T1000 (cell line): ENCODE data around the gene ZCWPW1.

Experiments
- DNase-seq: peaks from one replicate; lab custom pipeline; 2025; ENCODE audit warnings: mixed read lengths; lab: John Stamatoyannopoulos, UW

The ZCWPW1 gene

GRCh38 chr7:100431286-100431735 is 2.8 kb upstream of the ZCWPW1 start:
- DNase-seq = no peak

GRCh38 chr7:100430493-100431285 is 2.2 kb upstream of the ZCWPW1 start:
- no peak for DNase-seq

GRCh38 chr7:100429637-100430492 is 1.4 kb upstream of the ZCWPW1 start, which contains the start of gene MEPCE:
TSS of gene MEPCE (plus strand) at chr7:100429831. CDS start at chr7:100430019, 188 bp downstream.
- peak; percentile 79 for DNase-seq

GRCh38 chr7:100428967-100429636 is 599 bp upstream of the ZCWPW1 start:
- peak; percentile 95 for DNase-seq

GRCh38 chr7:100427762-100428198 is 723 bp downstream of the ZCWPW1 start:
- DNase-seq = no peak

- no peak for DNase-seq
Measured at GRCh38 chr7:100426516-100426915, 2.0 kb downstream of the ZCWPW1 start.

GRCh38 chr7:100425347-100425746 is 3.2 kb downstream of the ZCWPW1 start:
- DNase-seq = no peak

- DNase-seq = no peak
Measured at GRCh38 chr7:100423315-100423714, 5.2 kb downstream of the ZCWPW1 start.

GRCh38 chr7:100419660-100420226 is 8.8 kb downstream of the ZCWPW1 start:
- no peak for DNase-seq

- no peak for DNase-seq
Measured at GRCh38 chr7:100418930-100419659, 9.4 kb downstream of the ZCWPW1 start.

- no peak for DNase-seq
Measured at GRCh38 chr7:100415448-100415847, 13.1 kb downstream of the ZCWPW1 start.

- no peak for DNase-seq
Measured at GRCh38 chr7:100413889-100414288, 14.6 kb downstream of the ZCWPW1 start.

GRCh38 chr7:100413346-100413745 is 15.2 kb downstream of the ZCWPW1 start:
- DNase-seq = no peak

GRCh38 chr7:100411101-100411500 is 17.4 kb downstream of the ZCWPW1 start:
- DNase-seq = no peak

- DNase-seq = no peak
Measured at GRCh38 chr7:100407285-100408180, 21.0 kb downstream of the ZCWPW1 start.

- DNase-seq = no peak
Measured at GRCh38 chr7:100406767-100407166, 21.7 kb downstream of the ZCWPW1 start.

- DNase-seq = no peak
Measured at GRCh38 chr7:100402241-100402640, 26.3 kb downstream of the ZCWPW1 start.

- DNase-seq = no peak
Measured at GRCh38 chr7:100401811-100402210, 26.7 kb downstream of the ZCWPW1 start.

- DNase-seq = no peak
Measured at GRCh38 chr7:100400656-100401055, 27.8 kb downstream of the ZCWPW1 start.

- no peak for DNase-seq
Measured at GRCh38 chr7:100400041-100400440, 28.5 kb downstream of the ZCWPW1 start.
